HT-29 (cell line): ENCODE data around the gene SYT2. TPM values are rescaled to one million over a fixed set of nuclear protein-coding genes. Genes with fewer than 3 reads are reported as not detected.
"Not testable (repeated sequence)": the region's sequence is repeated elsewhere in the genome, so short reads cannot be mapped to it uniquely, and the experiment has no call there.

Source experiments
- DNase-seq: peaks from one replicate; pipeline ENCODE4 v3.0.0-alpha.2; 2015; ENCODE audit warnings: low spot score
- total RNA-seq: library from RNA; depleted of rRNA; stranded (reverse); fragments of >200 nt; shearing (Covaris generic); gene quantifications from 2 replicates; pipeline ENCODE4 v1.2.3, GENCODE V29; 2014

The SYT2 gene
- total RNA-seq, 1 experiment from 2014 or later = 0.10 TPM

GRCh38 chr1:202572867-202573266, 137.4 kb downstream of the SYT2 start:
- DNase-seq = no peak

- DNase-seq = peak; percentile 67
Observed at GRCh38 chr1:202571719-202572339, 138.4 kb downstream of the SYT2 start.

GRCh38 chr1:202569393-202570322, 140.6 kb downstream of the SYT2 start:
- no peak for DNase-seq

GRCh38 chr1:202568826-202569225, 141.4 kb downstream of the SYT2 start:
- no peak for DNase-seq

GRCh38 chr1:202568410-202568809, 141.8 kb downstream of the SYT2 start:
- no peak for DNase-seq

GRCh38 chr1:202567738-202568137, 142.5 kb downstream of the SYT2 start:
- DNase-seq = no peak

GRCh38 chr1:202565890-202566602, 144.2 kb downstream of the SYT2 start:
- no peak for DNase-seq

- no peak for DNase-seq
Observed at GRCh38 chr1:202564958-202565495, 145.2 kb downstream of the SYT2 start.

- DNase-seq = no peak
Observed at GRCh38 chr1:202563818-202564217, 146.4 kb downstream of the SYT2 start.

GRCh38 chr1:202562444-202563060, 147.7 kb downstream of the SYT2 start:
- no peak for DNase-seq

- peak; percentile 20 for DNase-seq
Observed at GRCh38 chr1:202561726-202562443, 148.4 kb downstream of the SYT2 start.

GRCh38 chr1:202561240-202561639, 149.0 kb downstream of the SYT2 start:
- no peak for DNase-seq

- DNase-seq = not testable (repeated sequence)
Observed at GRCh38 chr1:202557662-202558061, 152.6 kb downstream of the SYT2 start.

GRCh38 chr1:202556037-202556436, 154.2 kb downstream of the SYT2 start:
- DNase-seq = not testable (repeated sequence)

- DNase-seq = peak; percentile 12
Observed at GRCh38 chr1:202554619-202555018, 155.6 kb downstream of the SYT2 start.

- DNase-seq = no peak
Observed at GRCh38 chr1:202553560-202554038, 156.7 kb downstream of the SYT2 start.

GRCh38 chr1:202553078-202553477, 157.2 kb downstream of the SYT2 start:
- not testable (repeated sequence) for DNase-seq

GRCh38 chr1:202552615-202553014, 157.6 kb downstream of the SYT2 start:
- DNase-seq = not testable (repeated sequence)

GRCh38 chr1:202551683-202552082, 158.6 kb downstream of the SYT2 start:
- peak; percentile 10 for DNase-seq

- DNase-seq = not testable (repeated sequence)
Observed at GRCh38 chr1:202550088-202550487, 160.2 kb downstream of the SYT2 start.

GRCh38 chr1:202547215-202547614, 163.0 kb downstream of the SYT2 start:
- DNase-seq = no peak
